ENCODE results near the gene POU2F2.

DNA sequence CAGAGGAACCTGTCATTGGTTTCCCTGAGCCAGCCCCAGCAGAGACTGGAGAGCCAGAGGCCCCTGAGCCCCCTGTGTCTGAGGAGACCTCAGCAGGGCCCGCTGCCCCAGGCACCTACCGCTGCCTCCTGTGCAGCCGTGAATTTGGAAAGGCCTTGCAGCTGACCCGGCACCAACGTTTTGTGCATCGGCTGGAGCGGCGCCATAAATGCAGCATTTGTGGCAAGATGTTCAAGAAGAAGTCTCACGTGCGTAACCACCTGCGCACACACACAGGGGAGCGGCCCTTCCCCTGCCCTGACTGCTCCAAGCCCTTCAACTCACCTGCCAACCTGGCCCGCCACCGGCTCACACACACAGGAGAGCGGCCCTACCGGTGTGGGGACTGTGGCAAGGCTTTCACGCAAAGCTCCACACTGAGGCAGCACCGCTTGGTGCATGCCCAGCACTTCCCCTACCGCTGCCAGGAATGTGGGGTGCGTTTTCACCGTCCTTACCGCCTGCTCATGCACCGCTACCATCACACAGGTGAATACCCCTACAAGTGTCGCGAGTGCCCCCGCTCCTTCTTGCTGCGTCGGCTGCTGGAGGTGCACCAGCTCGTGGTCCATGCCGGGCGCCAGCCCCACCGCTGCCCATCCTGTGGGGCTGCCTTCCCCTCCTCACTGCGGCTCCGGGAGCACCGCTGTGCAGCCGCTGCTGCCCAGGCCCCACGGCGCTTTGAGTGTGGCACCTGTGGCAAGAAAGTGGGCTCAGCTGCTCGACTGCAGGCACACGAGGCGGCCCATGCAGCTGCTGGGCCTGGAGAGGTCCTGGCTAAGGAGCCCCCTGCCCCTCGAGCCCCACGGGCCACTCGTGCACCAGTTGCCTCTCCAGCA lies 52.1 kb downstream of the POU2F2 start:
- TF ChIP-seq, protein P1, sequence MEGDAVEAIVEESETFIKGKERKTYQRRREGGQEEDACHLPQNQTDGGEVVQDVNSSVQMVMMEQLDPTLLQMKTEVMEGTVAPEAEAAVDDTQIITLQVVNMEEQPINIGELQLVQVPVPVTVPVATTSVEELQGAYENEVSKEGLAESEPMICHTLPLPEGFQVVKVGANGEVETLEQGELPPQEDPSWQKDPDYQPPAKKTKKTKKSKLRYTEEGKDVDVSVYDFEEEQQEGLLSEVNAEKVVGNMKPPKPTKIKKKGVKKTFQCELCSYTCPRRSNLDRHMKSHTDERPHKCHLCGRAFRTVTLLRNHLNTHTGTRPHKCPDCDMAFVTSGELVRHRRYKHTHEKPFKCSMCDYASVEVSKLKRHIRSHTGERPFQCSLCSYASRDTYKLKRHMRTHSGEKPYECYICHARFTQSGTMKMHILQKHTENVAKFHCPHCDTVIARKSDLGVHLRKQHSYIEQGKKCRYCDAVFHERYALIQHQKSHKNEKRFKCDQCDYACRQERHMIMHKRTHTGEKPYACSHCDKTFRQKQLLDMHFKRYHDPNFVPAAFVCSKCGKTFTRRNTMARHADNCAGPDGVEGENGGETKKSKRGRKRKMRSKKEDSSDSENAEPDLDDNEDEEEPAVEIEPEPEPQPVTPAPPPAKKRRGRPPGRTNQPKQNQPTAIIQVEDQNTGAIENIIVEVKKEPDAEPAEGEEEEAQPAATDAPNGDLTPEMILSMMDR (conservative IDR thresholded peaks at IDR 0.05; ENCODE audit: low read length): no peak
- no peak for TF ChIP-seq EZH2phosphoT487 (IDR thresholded peaks at IDR 0.05; ENCODE audit: borderline replicate concordance, low read depth, low read length)

All from OCI-LY7 (cell line).